Mesenchymal stem cell (in vitro differentiated cells and primary cell): Measurements from ENCODE around the gene INSC.

Experiments used
- DNase-seq: peaks from one replicate; pipeline ENCODE4 v3.0.0-alpha.2; 2013
- H2AFZ ChIP-seq: one replicate; pipeline ENCODE4 v1.6.1; 2013; ENCODE audit warnings: low read depth, mild to moderate bottlenecking, control low read depth, inconsistent platforms, low read length, moderate library complexity
- H2AK5ac ChIP-seq: 2 replicates; pipeline ENCODE4 v1.6.1; 2013; ENCODE audit warnings: low read length, moderate library complexity, mild to moderate bottlenecking, inconsistent platforms; ENCODE audit not compliant: severe bottlenecking
- H2BK120ac ChIP-seq: one replicate; pipeline ENCODE4 v1.6.1; 2013; ENCODE audit warnings: low read depth, mild to moderate bottlenecking, inconsistent platforms, low read length, moderate library complexity
- H2BK12ac ChIP-seq, 2 experiments: one replicate each; pipeline ENCODE4 v1.6.1; 2013; ENCODE audit warnings: inconsistent platforms in 2 of 2, low read length in 2 of 2, mild to moderate bottlenecking in 2 of 2, moderate library complexity in 2 of 2, control low read depth in 1 of 2
- H2BK15ac ChIP-seq: one replicate; pipeline ENCODE4 v1.6.1; 2013; ENCODE audit warnings: mild to moderate bottlenecking, low read depth, inconsistent platforms; ENCODE audit not compliant: poor library complexity, severe bottlenecking
- H2BK5ac ChIP-seq: 2 replicates; pipeline ENCODE4 v1.6.1; 2013; ENCODE audit warnings: low read depth, mild to moderate bottlenecking, low read length, control low read depth, inconsistent platforms; ENCODE audit not compliant: poor library complexity, severe bottlenecking
- H3K14ac ChIP-seq, 2 experiments: one replicate each; pipeline ENCODE4 v1.6.1; 2013; ENCODE audit warnings: inconsistent platforms in 2 of 2, low read length in 2 of 2, control low read depth in 1 of 2, mild to moderate bottlenecking in 1 of 2, moderate library complexity in 1 of 2
- H3K18ac ChIP-seq, 2 experiments: one replicate each; pipeline ENCODE4 v1.6.1; 2013; ENCODE audit warnings: inconsistent platforms in 2 of 2, low read length in 2 of 2, control low read depth in 1 of 2, low read depth in 1 of 2, mild to moderate bottlenecking in 1 of 2
- H3K23ac ChIP-seq, 2 experiments: one replicate each; pipeline ENCODE4 v1.6.1; 2013; ENCODE audit warnings: inconsistent platforms in 2 of 2, low read length in 2 of 2, mild to moderate bottlenecking in 2 of 2, moderate library complexity in 2 of 2, control low read depth in 1 of 2
- H3K27ac ChIP-seq: 2 replicates; pipeline ENCODE4 v1.5.1; 2013; ENCODE audit warnings: mild to moderate bottlenecking, moderate library complexity, low read length, control low read depth, inconsistent platforms; ENCODE audit not compliant: poor library complexity, severe bottlenecking
- H3K27me3 ChIP-seq, 2 experiments: 2 replicates each; pipeline versions ENCODE4 v1.6.1 to v1.7.0; 2013; ENCODE audit warnings: low read length in 2 of 2, mild to moderate bottlenecking in 2 of 2, moderate library complexity in 2 of 2, control low read depth in 1 of 2, inconsistent platforms in 1 of 2; ENCODE audit not compliant: control insufficient read depth in 1 of 2, insufficient read depth in 1 of 2
- H3K36me3 ChIP-seq, 2 experiments: 2 replicates each; pipeline versions ENCODE4 v1.6.1 to v1.7.0; 2013; ENCODE audit warnings: low read length in 2 of 2, control low read depth in 1 of 2, inconsistent platforms in 1 of 2, low read depth in 1 of 2, mild to moderate bottlenecking in 1 of 2; ENCODE audit not compliant: insufficient read depth in 2 of 2, control insufficient read depth in 1 of 2
- H3K4ac ChIP-seq, 2 experiments: one replicate each; pipeline ENCODE4 v1.6.1; 2013; ENCODE audit warnings: inconsistent platforms in 2 of 2, low read length in 2 of 2, mild to moderate bottlenecking in 2 of 2, moderate library complexity in 2 of 2, control low read depth in 1 of 2, low read depth in 1 of 2
- H3K4me1 ChIP-seq: 2 replicates; pipeline ENCODE4 v1.6.1; 2013; ENCODE audit warnings: low read depth, low read length, control low read depth; ENCODE audit not compliant: control insufficient read depth, insufficient read depth
- H3K4me2 ChIP-seq: 2 replicates; pipeline ENCODE4 v1.6.1; 2013; ENCODE audit warnings: low read length, mild to moderate bottlenecking, inconsistent platforms; ENCODE audit not compliant: poor library complexity, severe bottlenecking
- H3K4me3 ChIP-seq, 2 experiments: 2 replicates each; pipeline versions ENCODE4 v1.5.1 to v1.7.0; 2013; ENCODE audit warnings: low read length in 2 of 2, mild to moderate bottlenecking in 2 of 2, control low read depth in 1 of 2, low read depth in 1 of 2; ENCODE audit not compliant: insufficient read depth in 1 of 2
- H3K79me1 ChIP-seq: replicated peaks from 2 replicates; pipeline ENCODE4 v1.6.1; 2013; ENCODE audit warnings: mild to moderate bottlenecking, control low read depth, low read length, inconsistent platforms; ENCODE audit not compliant: poor library complexity, severe bottlenecking
- H3K9ac ChIP-seq: 2 replicates; pipeline ENCODE4 v1.7.0; 2013; ENCODE audit warnings: mild to moderate bottlenecking, low read length, moderate library complexity
- H3K9me3 ChIP-seq: 2 replicates; pipeline ENCODE4 v1.7.0; 2013; ENCODE audit warnings: mild to moderate bottlenecking, low read length; ENCODE audit not compliant: control insufficient read depth
- H4K8ac ChIP-seq: one replicate; pipeline ENCODE4 v1.6.1; 2013; ENCODE audit warnings: inconsistent platforms, mild to moderate bottlenecking, low read length, moderate library complexity
- H4K91ac ChIP-seq: one replicate; pipeline ENCODE4 v1.6.1; 2013; ENCODE audit warnings: mild to moderate bottlenecking, low read length, inconsistent platforms
- WGBS: methylation state at CpG from one replicate; pipeline ENCODE4 v1.1.7; 2013; ENCODE audit warnings: mixed read lengths; 5-methylcytosine and 5-hydroxymethylcytosine counted together

INSC gene

DNA sequence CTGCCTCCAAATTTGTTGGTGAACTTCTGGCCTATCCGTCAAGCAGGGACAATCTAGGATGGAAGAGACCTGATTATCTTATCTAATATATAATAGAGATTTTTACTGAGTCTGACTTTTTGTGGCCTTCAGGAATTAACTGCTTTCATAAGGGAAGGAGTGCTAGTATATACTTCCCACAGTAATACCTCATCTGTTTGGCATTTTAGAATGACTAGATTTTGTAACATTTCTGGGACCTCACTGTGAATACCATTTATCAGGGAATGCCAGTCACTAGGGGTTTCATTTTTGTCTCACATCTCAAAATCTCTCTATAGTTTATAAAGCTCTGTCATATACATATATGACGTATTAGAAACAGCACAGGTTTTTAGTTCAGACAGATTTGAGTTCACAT is 114.3 kb downstream of the INSC start:
- Histone ChIP-seq H3K9me3 (no peaks in the 10 kb centered on the region), H2BK5ac (no peak overlapping the region), H3K4me2 (no peak overlapping the region), H3K4me3 (no peak overlapping the region), H2AFZ (no peak overlapping the region), H4K91ac (no peak overlapping the region), H2AK5ac (no peak overlapping the region), H4K8ac (no peak overlapping the region), H3K36me3 (no peaks in the 10 kb centered on the region), H2BK120ac (no peak overlapping the region), H3K18ac (no peak overlapping the region), H2BK12ac (no peak overlapping the region), H3K4ac (no peak overlapping the region), H3K23ac (no peak overlapping the region), H3K4me1 (no peaks in the 10 kb centered on the region), H2BK15ac (no peak overlapping the region), H3K14ac (no peak overlapping the region), H3K27me3 (no peaks in the 10 kb centered on the region), H3K9ac (no peak overlapping the region), H3K27ac (no peak overlapping the region), H3K79me1 (no peaks in the 10 kb centered on the region)
- peak; percentile 31 for DNase-seq
- WGBS: no CpG with 5 or more reads among the region's 2 CpGs

- Histone ChIP-seq H3K4ac (no peak overlapping the region), H4K91ac (no peak overlapping the region), H2BK15ac (no peak overlapping the region), H3K9ac (no peak overlapping the region), H2BK5ac (no peak overlapping the region), H3K18ac (no peak overlapping the region), H3K79me1 (no peaks in the 10 kb centered on the region), H3K23ac (no peak overlapping the region), H2AK5ac (no peak overlapping the region), H4K8ac (no peak overlapping the region), H2BK120ac (no peak overlapping the region), H3K4me3 (no peak overlapping the region), H2AFZ (no peak overlapping the region), H3K27me3 (no peaks in the 10 kb centered on the region), H3K4me2 (no peak overlapping the region), H2BK12ac (no peak overlapping the region), H3K27ac (no peak overlapping the region), H3K14ac (no peak overlapping the region), H3K9me3 (no peaks in the 10 kb centered on the region), H3K36me3 (no peaks in the 10 kb centered on the region), H3K4me1 (no peaks in the 10 kb centered on the region)
- 98% methylated on average over 4 of the region's 4 CpGs for WGBS
- DNase-seq: no peak
These were observed 117.8 kb downstream of the INSC start for GRCh38 chr11:15232496-15232895.

GRCh38 chr11:15233371-15234165 is 118.8 kb downstream of the INSC start:
- no peaks in the 10 kb centered on the region for H3K27me3 ChIP-seq
- no peak overlapping the region for H3K9ac ChIP-seq
- no peak overlapping the region for H2BK12ac ChIP-seq
- no peaks in the 10 kb centered on the region for H3K9me3 ChIP-seq
- no peak overlapping the region for H2AK5ac ChIP-seq
- H3K79me1 ChIP-seq: no peaks in the 10 kb centered on the region
- H3K18ac ChIP-seq: no peak overlapping the region
- no peak overlapping the region for H3K14ac ChIP-seq
- 96% methylated on average over 8 of the region's 8 CpGs for WGBS
- no peak overlapping the region for H3K4me3 ChIP-seq
- no peak overlapping the region for H2AFZ ChIP-seq
- H3K4me1 ChIP-seq: no peaks in the 10 kb centered on the region
- H2BK15ac ChIP-seq: no peak overlapping the region
- no peak overlapping the region for H3K4me2 ChIP-seq
- no peak overlapping the region for H3K23ac ChIP-seq
- H4K8ac ChIP-seq: no peak overlapping the region
- no peak for DNase-seq
- H2BK120ac ChIP-seq: no peak overlapping the region
- no peak overlapping the region for H3K4ac ChIP-seq
- H2BK5ac ChIP-seq: no peak overlapping the region
- H3K27ac ChIP-seq: no peak overlapping the region
- H4K91ac ChIP-seq: no peak overlapping the region
- no peaks in the 10 kb centered on the region for H3K36me3 ChIP-seq

GRCh38 chr11:15234796-15235195 is 120.1 kb downstream of the INSC start:
- H3K4me1 ChIP-seq: no peaks in the 10 kb centered on the region
- H3K18ac ChIP-seq: no peak overlapping the region
- H3K79me1 ChIP-seq: no peaks in the 10 kb centered on the region
- H3K27ac ChIP-seq: no peak overlapping the region
- H3K4me2 ChIP-seq: no peak overlapping the region
- no peak overlapping the region for H3K14ac ChIP-seq
- no peak overlapping the region for H4K8ac ChIP-seq
- H2BK12ac ChIP-seq: no peak overlapping the region
- H2BK120ac ChIP-seq: no peak overlapping the region
- H4K91ac ChIP-seq: no peak overlapping the region
- H2BK15ac ChIP-seq: no peak overlapping the region
- H2BK5ac ChIP-seq: no peak overlapping the region
- no peaks in the 10 kb centered on the region for H3K9me3 ChIP-seq
- DNase-seq: no peak
- WGBS: 100% methylated on average over 2 of the region's 3 CpGs
- H3K9ac ChIP-seq: no peak overlapping the region
- H3K4ac ChIP-seq: no peak overlapping the region
- H3K23ac ChIP-seq: no peak overlapping the region
- no peaks in the 10 kb centered on the region for H3K27me3 ChIP-seq
- no peak overlapping the region for H2AFZ ChIP-seq
- H3K36me3 ChIP-seq: no peaks in the 10 kb centered on the region
- no peak overlapping the region for H3K4me3 ChIP-seq
- no peak overlapping the region for H2AK5ac ChIP-seq
